Urinary bladder (tissue), 4 donors: ENCODE measurements around the gene ASS1. TPM values are rescaled to one million over a fixed set of nuclear protein-coding genes. Genes with fewer than 3 reads are reported as not detected.

ENCODE experiments used
- DNase-seq: peaks from one replicate; pipeline ENCODE4 v3.0.0-alpha.2; 2015; ENCODE audit errors: extremely low spot score
- H3K27ac ChIP-seq: one replicate; pipeline ENCODE4 v1.5.1; 2013; ENCODE audit warnings: low read depth, mild to moderate bottlenecking, moderate library complexity
- H3K36me3 ChIP-seq: one replicate; pipeline ENCODE4 v1.6.1; 2013; ENCODE audit warnings: mild to moderate bottlenecking, moderate library complexity; ENCODE audit not compliant: insufficient read depth
- H3K4me1 ChIP-seq: one replicate; pipeline ENCODE4 v1.6.1; 2013; ENCODE audit warnings: mild to moderate bottlenecking, moderate library complexity; ENCODE audit not compliant: insufficient read depth
- H3K4me3 ChIP-seq: one replicate; pipeline ENCODE4 v1.5.1; 2013; ENCODE audit warnings: low read depth, low read length
- WGBS: extraction: QIAGEN DNeasy Blood & Tissue Kit; methylation state at CpG from one replicate; pipeline ENCODE4 v1.1.7; 2013; 5-methylcytosine and 5-hydroxymethylcytosine counted together
- polyA plus RNA-seq: library from polyadenylated mRNA; stranded (reverse); fragments of 200-250 nt; gene quantifications from one replicate; pipeline ENCODE4 v1.2.3, GENCODE V29; 2013
- total RNA-seq: library from RNA; depleted of rRNA; stranded (reverse); fragments of >200 nt; gene quantifications from one replicate; pipeline ENCODE4 v1.2.3, GENCODE V29; 2014
- donor health status: healthy with polysubstance abuse.
- donor health status: healthy.

The ASS1 gene
- total and polyA plus RNA-seq, 2 donors, result 59.5 to 115 TPM

DNA sequence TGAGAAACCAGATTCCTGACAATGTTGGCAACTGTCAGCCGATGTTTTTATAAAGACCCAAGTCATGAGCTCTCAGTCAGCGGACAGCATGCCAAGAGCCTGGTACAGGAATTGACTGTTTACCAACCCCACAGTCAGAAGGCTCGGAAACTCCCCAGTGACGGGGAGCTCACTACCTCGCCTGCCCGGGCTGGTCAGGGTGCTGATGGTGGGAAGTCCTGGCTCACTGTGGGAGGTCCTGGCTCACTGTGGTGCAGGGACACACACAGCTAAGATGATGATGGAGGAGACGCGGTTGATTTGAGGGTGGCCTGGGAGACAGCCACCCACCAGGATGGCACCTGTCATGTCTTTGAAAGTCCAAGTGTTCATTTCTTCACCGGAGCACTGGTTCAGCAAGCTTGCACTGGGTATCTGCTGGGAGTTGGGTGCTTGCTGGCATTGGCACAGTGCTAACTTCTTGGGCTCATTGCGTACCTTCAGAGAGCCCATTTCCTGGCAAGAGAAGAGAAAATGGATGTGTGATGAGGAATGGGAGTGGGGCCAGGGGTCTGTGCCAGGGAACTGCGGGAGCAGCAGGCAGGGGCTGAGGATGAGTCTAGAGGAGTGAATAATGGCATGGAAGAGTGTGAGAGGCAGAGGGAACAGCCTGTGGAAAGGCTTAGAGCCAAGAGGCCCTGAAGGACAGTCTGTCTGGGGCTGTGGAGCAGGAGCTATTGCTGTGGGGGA lies 15.3 kb downstream of the ASS1 start:
- no peak for DNase-seq
- Histone ChIP-seq H3K27ac (no peak overlapping the region), H3K4me3 (no peak overlapping the region), H3K36me3 (no peaks in the 10 kb centered on the region), H3K4me1 (no peaks in the 10 kb centered on the region)
- WGBS, result 85% methylated on average over 11 of the region's 11 CpGs

DNA sequence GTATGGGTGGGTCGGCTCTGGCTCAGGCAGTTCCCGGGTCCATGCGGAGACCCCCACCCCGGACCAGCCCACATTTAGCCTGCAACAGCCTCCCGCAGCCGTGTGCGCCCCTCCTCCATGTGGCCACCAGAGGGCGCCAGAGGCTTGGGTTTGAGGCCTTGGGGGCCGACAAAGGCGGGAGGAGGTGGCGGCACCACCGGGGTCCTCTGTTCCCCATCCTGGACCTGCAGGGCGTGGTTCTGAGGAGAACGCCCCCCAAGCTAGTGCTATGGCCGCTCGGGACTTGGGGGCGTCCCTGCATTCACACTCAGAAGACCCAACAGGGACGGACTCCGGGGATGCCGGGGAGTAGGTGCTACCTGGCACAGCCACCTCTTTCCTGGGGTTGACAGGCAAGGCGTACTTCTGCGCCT lies 16.5 kb downstream of the ASS1 start:
- Histone ChIP-seq H3K4me3 (no peak overlapping the region), H3K27ac (no peak overlapping the region), H3K36me3 (no peaks in the 10 kb centered on the region), H3K4me1 (no peaks in the 10 kb centered on the region)
- DNase-seq, result no peak
- WGBS, result 25% methylated on average over 22 of the region's 22 CpGs

DNA sequence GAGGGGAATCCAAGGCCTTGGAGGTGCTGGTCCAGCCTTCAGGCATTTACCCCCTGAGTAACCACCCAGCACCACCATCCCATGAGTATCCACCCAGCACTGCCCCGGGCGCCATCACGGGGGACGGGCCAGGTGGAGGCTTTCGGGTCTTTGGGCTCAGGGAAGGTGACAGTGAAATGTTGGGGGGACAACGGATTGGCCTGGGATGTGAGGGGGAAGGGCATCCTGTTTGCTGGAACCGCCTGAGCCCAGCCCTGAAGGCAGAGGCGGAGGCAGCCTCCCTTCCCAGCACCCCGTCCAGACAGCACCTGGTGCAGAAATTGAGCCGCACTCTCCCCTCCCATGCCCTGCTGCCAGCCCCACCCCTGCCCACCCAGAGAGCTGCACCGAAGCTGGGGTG lies 17.0 kb downstream of the ASS1 start:
- 82% methylated on average over 11 of the region's 11 CpGs for WGBS
- no peaks in the 10 kb centered on the region for H3K4me1 ChIP-seq

DNA sequence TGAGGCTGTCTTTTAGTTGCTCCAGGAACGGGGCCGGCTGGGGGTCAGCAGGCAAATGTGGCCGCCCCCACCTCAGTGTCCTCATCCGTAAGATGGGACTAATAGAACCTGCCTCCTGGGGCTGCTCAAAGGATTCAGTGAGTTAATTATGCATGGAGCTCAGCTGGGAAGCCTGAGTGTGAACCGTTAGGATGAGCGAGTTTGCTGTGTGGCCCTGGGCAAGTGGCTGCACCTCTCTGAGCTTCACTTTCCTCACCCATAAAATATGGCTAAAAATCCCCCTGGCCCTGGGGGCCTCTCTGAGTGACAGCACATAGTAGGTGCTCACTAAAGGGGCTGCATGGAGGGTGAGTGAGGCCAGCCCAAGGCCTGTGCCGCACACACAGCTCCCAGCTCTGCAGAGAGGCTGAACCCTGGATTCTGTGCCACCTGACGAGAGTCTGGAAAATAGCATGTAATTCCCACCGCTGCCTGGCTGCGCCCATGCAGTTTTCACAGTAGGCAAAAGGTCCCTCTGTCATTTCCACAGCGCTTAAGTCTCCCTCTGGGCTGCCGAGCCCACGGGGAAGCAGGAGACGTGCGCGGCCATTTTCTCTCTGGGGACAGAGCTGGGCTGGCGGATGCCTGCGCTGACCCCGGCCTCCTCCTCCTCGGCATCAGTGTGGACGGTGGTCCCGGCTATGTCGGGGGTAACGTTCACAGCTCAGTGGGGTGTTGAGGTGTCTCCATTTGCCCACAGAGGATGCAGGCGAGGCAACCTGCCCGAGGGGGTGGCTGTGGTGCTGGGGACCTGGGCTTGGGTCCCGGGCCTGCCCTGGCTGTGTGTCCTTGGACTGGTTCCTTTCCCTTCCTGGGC lies 18.2 kb downstream of the ASS1 start:
- Histone ChIP-seq H3K4me1 (no peaks in the 10 kb centered on the region), H3K36me3 (no peaks in the 10 kb centered on the region), H3K27ac (no peak overlapping the region), H3K4me3 (no peak overlapping the region)
- DNase-seq, result no peak
- WGBS, result 93% methylated on average over 27 of the region's 27 CpGs

More for the DNA sequence above, 17.0 kb downstream of the ASS1 start:
- no peaks in the 10 kb centered on the region for H3K36me3 ChIP-seq
- H3K27ac ChIP-seq, result no peak overlapping the region
- no peak for DNase-seq
- no peak overlapping the region for H3K4me3 ChIP-seq

DNA sequence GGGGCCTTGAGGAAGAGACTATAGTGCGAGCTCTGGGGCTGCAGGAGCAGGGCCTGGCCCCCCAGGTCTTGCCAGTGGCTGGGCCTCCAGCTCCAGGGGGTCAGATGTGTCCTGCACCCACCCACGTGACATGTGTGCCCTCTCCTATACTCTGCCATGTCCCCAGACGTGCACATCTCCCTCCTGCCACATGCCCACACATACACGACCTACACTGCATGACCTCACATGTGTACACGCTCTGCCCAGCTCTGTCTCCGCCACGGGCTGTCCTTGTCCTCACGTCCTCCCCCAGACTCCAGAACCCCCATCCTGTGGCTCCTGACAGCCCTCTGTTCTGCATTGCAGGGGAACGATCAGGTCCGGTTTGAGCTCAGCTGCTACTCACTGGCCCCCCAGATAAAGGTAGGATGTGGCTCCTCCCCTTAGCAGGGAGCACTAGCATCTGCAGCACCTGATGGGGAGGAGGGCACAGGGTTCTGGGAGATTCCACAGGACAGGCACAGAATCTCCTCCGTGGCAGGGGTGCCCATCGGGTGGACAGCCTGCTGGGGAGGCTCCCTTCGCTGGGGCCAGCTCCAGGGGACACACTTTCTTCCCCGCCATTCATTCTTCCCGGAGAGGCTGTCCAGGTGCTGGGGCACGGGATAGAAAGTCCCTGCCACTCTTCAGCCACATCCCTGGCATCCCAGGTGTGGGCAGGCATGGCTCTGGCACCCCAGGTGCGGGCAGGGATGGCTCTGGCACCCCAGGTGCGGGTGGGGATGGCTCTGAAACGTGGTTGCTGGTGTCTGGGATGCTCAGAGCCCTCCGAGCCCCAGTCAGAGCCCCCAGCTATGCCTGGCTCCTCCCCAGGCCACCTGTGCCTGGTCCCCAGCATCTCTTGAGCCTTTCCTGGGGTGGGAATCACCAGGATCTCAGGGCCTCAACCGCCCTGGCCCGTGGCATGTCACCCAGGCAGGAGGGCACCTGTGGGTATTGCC lies 19.3 kb downstream of the ASS1 start:
- H3K36me3 ChIP-seq, result no peaks in the 10 kb centered on the region
- no peaks in the 10 kb centered on the region for H3K4me1 ChIP-seq
- no peak overlapping the region for H3K4me3 ChIP-seq
- 87% methylated on average over 22 of the region's 22 CpGs for WGBS
- DNase-seq, result no peak
- H3K27ac ChIP-seq, result no peak overlapping the region

DNA sequence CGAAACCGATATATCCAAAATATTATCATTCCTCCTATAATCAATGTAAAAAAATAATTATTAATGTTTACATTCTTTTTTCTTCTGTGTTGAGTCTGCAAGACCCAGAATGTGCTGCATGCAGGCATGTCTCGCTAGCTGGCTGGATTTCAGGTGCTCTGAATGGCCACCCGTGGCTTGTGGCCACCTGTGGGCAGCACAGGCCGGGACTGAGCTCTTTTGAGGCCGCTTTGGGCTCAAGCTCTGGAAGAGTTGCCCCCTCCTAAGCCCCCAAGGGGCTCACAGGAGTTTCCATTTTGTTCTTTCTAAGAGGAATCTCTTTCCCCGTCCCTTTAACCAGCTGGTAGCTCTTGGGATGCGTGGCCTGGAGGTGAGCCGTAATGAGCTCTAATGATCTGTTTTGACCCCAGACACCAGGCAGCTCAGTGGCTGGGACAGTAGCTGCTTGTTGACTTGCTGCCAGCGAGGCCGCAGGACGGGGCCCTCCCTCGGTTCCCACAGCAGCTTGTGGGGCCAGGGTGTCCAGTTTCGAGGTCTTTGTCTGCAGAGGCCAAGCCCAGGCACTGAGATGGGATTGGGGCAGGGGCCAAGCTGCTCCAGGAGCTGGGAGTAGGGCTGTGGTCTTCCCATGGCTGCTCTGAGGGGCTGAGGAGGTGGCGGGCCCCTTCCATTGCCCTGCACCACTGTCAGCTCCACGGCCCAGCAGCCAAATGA lies 20.8 kb downstream of the ASS1 start:
- WGBS, result 82% methylated on average over 16 of the region's 16 CpGs
- Histone ChIP-seq H3K36me3 (no peaks in the 10 kb centered on the region), H3K27ac (no peak overlapping the region), H3K4me1 (no peaks in the 10 kb centered on the region), H3K4me3 (no peak overlapping the region)
- no peak for DNase-seq

DNA sequence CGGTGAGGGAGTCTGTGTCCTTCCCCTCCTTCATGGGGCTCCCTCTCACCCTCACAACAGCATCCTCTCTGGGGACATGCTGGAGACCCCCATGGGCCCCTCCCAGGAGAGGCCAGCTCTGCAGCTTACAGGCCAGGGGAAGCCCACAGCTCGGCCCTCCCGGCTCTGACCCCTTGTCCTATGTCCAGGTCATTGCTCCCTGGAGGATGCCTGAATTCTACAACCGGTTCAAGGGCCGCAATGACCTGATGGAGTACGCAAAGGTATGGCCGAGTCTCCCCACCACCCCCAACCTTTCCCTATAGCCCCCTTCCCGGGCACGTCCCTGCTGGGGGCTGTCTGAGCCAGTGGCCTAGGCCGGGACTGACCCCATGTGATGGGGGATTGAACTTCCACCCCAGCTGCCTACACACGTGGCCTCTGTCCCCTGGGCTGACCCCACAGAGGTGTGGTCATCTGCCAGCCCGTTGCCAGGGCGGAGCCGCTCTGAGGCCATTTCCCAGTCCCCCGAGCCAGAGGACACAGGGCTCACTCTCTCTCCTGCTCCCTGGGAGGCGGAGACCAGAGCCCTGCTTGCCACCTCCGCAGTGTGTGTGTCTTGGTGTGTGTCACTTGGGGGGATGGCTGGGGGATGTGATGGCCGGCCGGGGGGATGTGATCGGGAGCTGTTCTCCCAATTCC lies 21.9 kb downstream of the ASS1 start:
- no peaks in the 10 kb centered on the region for H3K36me3 ChIP-seq
- H3K4me1 ChIP-seq, result no peaks in the 10 kb centered on the region
- DNase-seq, result no peak
- H3K27ac ChIP-seq, result no peak overlapping the region
- H3K4me3 ChIP-seq, result no peak overlapping the region
- WGBS, result 81% methylated on average over 20 of the region's 20 CpGs

DNA sequence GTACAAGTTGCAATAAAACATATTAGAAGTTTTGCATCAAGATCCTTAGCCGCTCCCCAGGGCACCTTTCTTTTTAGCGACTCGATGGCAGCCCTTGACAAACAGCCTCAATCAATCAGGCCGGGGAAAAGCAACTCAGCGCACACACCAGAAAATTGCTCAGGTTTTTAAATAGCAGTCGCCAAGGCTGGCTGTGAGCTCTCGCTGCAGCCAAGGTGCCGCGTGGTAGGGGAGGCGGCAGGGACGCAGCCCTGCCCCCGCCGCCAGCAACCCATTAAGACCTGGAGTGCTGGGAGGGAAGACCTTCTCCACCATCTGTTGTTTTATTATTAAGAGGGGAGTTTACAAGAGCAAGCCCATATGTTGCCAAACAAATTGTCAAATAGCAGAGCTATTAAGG lies 22.6 kb downstream of the ASS1 start:
- 62% methylated on average over 13 of the region's 13 CpGs for WGBS
- no peak for DNase-seq
- no peaks in the 10 kb centered on the region for H3K4me1 ChIP-seq
- H3K36me3 ChIP-seq, result no peaks in the 10 kb centered on the region
- H3K4me3 ChIP-seq, result no peak overlapping the region
- no peak overlapping the region for H3K27ac ChIP-seq

DNA sequence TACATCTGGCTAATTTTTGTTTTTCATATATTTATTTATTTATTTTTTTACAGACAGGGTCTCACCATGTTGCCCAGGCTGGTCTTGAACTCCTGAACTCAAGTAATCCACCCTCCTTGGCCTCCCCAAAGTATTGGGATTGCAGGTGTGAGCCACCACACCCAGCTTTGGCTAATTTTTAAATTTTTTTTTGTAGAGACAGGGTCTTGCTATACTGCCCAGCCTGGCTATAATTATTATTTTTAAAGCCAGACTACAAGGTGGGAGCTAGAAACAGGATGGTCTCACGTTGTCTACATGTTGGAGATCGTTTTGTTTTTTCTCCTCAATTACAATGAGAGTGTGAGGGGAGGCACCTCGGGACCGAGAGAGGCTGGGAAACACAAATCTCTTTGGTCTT lies 23.8 kb downstream of the ASS1 start:
- Histone ChIP-seq H3K4me1 (no peaks in the 10 kb centered on the region), H3K4me3 (no peak overlapping the region), H3K36me3 (no peaks in the 10 kb centered on the region), H3K27ac (no peak overlapping the region)
- no peak for DNase-seq
- WGBS, result 70% methylated on average over 4 of the region's 4 CpGs

DNA sequence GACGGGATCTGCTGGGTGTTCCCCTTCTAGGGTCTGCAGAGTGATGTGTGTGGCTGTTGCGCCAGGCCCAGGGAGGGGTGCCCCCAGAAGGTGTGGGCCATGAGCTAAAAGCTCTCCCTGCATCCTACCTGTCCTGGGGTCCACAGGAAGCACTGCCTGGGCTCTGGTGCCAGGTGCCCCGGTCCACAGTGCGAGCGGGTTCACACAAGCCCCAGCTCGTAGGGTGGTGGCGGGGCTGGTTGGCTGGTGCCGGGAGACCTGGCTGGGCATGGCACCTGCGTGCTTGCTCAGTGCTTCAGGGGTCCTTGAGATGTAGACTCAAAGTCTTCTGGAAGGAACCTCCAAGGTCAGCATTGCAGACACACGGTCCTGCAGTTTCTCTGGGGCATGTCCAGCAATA lies 25.5 kb downstream of the ASS1 start:
- no peak for DNase-seq
- no peaks in the 10 kb centered on the region for H3K4me1 ChIP-seq
- H3K27ac ChIP-seq, result no peak overlapping the region
- WGBS, result 93% methylated on average over 10 of the region's 10 CpGs
- H3K36me3 ChIP-seq, result no peaks in the 10 kb centered on the region
- no peak overlapping the region for H3K4me3 ChIP-seq

DNA sequence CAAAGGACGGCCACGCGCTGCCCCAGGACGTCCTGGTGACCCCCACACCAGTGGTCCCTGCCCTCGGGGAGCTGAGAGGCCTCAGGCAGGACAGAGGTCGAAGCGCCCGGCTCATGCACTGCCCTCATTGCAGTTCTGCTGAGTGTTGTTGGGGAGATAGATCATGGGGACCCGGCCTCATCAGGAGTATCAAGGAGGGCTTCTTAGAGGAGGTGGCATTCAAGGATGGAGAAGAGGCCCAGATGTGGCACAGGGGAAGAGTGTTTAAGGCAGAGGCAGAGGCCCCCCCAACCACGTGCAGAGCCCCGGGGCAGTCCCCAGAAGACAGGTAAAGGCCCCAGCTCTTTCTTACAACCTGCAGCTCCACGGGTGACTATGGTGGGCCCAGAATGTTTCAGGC lies 26.2 kb downstream of the ASS1 start:
- WGBS, result 91% methylated on average over 12 of the region's 12 CpGs
- H3K36me3 ChIP-seq, result no peaks in the 10 kb centered on the region
- H3K4me3 ChIP-seq, result no peak overlapping the region
- no peak for DNase-seq
- H3K27ac ChIP-seq, result no peak overlapping the region
- H3K4me1 ChIP-seq, result no peaks in the 10 kb centered on the region

DNA sequence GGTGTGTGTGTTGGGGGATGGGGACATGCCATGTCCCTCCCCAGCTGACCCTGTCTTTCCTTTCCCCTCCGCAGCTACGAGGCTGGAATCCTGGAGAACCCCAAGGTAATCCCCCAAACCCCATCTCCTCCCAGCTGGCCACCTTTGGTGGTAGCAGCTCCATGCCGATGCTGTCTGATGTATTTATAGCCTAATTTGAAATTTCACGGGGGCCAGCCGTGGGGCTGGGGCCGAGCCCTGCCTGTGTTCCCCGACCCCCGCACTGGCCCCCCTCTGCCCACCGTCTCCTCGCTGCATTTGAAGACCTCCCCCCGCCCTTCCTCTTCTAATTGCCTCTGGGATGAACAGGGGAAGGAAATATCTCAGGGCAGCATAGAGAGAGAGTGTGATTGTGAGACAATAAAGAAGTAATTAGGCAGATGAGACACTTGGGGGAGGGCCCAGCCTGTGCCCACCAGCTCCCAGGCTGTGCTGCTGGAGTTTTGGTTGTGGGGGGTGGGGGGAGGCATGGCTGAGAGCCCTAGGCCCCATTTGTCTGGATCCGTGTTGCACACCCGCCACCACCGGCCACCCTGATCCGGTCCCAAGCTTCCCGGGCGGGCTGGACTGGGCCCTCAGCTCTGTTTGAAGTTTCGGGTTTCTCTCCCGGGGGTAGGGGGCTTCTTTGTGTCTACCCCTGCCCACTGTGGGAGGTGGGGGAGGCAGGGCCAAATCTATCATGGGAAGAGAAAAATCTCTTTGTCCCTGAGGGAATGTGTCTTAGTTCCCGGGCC lies 26.8 kb downstream of the ASS1 start:
- Histone ChIP-seq H3K27ac (no peak overlapping the region), H3K36me3 (no peaks in the 10 kb centered on the region), H3K4me1 (no peaks in the 10 kb centered on the region), H3K4me3 (no peak overlapping the region)
- DNase-seq, result no peak
- 73% methylated on average over 20 of the region's 20 CpGs for WGBS
